ENCODE measurements around the gene TRAF3.
"Not testable (repeated sequence)": the region's sequence is repeated elsewhere in the genome, so short reads cannot be mapped to it uniquely, and the experiment has no call there.

TRAF3 gene

DNA sequence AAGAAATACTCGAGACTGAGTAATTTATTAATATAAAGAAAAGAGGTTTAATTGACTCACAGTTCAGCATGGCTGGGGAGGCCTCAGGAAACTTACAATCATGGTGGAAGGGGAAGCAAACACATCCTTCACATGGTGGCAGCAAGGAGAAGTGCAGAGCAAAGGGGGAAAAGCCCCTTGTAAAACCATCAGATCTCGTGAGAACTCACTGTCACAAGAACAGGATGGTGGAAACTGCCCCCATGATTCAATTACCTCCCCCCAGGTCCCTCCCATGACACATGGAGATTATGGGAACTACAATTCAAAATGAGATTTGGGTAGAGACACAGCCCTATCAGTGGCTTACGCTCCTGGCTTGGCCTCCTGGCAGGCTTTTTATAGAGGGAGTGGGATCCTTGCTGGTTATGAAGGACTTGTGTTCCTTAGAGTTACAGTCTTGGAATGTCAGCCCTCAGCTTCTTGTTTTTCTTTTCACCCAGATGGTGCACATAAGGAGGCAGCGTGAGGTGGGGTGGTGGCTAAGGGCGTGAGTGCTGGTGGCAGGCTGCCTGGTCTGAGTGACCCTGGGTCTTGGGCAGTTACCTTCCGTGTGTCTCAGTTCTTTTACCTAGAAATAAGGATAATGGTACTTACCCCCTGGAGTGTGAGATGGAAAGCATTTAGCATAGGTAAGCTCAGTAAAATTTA, 25.7 kb downstream of the TRAF3 start:
- DNase-seq (ENCODE audit: insufficient read length, low spot score) (no peak), FAIRE-seq (no peak)

DNA sequence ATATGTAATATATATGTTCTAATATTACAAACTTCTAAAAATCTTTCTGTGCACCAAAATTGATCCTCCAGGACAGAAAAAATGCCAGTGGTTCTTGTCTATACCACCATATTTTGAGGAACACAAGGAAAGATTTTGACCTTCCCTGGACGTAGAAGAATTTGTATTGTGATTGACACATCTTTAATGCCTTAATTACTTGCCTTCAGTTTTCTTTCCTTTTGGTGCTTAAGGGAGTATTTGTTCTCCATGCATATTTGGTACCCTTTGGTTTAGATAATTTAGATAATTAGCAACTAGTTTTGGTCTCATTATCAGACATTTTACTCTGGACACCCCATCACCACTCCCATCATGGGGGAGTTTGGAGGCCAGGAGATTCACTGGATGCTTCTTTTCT, 27.6 kb downstream of the TRAF3 start:
- FAIRE-seq (peak; percentile 18), DNase-seq (ENCODE audit: insufficient read length, low spot score) (no peak)

DNA sequence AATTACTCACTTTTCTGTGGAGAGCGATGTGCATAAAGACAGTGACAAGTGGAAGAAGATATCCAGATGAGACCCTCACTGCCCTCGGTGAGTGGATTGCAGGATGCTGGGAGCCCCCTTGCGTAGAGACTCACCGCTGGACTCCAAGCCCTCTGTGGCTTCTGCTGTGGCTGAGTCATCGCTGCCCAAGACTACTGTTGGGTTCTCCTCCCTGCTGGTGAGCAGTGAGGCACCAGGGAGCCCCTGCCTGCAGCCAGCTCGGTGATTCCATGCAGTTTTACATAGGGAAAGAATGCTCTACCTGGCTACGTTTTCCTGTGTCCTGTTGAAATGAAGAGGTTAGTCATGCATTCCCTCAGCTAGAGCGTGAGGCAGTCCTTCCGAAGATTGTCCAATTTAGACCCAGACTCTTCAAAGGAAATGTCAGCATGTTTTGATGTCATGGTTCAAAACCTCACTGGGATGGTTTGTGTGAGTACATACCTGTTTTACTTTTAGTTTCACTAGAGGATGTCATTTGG, 28.2 kb downstream of the TRAF3 start:
- DNase-seq (ENCODE audit: insufficient read length, low spot score) (no peak), FAIRE-seq (peak; percentile 88)

DNA sequence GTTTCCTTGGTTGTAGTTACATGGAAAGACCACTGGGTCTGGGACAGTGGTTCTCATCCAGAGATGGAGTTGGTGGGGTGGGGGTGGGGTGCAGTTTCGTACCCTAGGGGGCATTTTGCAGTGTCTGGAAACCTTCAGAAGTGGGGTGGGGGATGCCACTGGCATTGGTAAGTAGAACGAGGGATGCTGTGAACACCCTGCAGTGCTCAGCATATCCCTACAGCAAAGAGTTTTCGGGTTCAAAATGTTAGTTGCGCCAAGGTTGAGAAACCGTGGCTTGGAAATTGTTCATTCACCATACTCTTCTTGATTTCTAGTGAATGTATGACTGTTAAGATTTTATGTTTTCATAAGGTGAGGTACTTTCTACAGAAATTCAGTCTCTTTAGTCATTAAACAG, 28.7 kb downstream of the TRAF3 start:
- no peak for DNase-seq (ENCODE audit: insufficient read length, low spot score)
- no peak for FAIRE-seq

DNA sequence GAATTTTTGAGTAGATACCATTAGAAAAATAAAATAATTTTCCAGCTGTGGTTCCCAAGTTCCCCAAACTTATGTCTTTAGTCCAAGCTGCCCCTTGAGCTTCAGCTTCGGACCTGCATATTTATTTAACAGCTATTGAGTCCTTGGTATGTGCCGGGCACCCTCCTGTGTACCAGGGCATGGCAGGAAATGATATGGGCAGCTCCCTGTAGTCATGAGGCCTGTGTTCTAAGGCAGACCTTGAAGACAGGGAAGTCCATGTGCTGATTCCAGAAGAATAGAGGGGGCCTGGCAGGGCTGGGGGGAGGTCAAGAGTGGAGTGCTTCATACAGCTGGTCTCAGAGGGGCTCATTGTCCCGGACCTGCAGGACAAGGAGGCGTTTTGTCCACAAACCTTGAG, 29.2 kb downstream of the TRAF3 start:
- FAIRE-seq = peak; percentile 76
- DNase-seq (ENCODE audit: insufficient read length, low spot score) = no peak

DNA sequence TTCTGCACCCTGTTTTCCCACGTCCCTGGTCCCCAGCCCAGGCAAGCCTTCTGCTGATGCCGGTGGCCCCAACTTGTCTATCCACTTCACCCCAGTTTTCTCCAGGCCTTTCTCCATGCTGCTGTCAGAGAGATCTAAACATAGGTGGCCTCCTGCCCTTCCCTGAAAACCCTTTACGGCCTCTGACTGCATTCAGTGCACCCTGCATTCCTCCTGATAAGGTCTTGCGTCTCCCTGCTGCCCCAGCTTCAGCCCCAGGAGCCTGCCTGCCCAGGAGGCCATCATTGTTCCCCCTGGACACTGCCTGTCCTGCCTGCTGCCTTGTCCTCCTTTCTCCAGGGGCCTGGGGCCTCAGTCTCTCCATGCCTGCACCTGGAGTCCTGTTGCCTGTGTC, 29.8 kb downstream of the TRAF3 start:
- DNase-seq (ENCODE audit: insufficient read length, low spot score) (no peak), FAIRE-seq (peak; percentile 21)

DNA sequence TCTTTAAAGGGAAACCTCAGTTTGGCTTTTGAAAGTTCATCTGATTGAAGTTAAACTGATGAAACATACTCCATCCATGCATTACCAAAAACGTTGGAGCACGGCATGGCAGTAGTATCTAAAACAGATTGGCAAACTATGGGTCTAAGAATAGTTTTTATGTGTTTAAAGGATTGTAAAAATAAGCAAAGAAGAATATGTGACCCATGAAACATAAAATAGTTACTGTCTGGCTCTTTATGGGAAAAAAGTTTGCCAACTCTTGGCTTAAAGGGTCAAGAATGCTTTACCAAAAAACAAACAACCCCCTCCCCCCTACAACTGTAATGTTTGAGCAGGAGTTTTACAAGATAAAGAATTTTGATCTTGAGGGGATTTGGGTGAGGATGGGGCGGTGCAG, 32.6 kb downstream of the TRAF3 start:
- no peak for FAIRE-seq
- no peak for DNase-seq (ENCODE audit: insufficient read length, low spot score)

DNA sequence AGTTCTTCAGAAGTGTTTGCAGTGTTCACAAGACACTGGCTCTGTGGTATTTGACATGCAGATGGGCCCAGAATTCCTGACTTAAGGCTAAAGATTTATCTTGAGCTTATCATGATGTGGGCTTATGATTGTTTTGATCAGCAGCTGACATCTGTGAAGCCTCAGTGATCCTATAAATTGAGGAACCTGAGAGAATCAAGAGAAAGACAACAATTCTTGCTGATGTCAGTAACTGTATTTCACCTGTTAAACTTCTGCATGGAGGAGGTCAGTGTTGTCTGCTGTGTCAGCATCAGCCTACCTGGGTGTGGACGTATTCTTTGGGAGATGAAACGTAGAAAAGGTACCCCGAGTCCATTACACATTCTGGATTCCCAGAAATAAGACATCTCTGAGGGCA, 33.3 kb downstream of the TRAF3 start:
- no peak for FAIRE-seq
- no peak for DNase-seq (ENCODE audit: insufficient read length, low spot score)

DNA sequence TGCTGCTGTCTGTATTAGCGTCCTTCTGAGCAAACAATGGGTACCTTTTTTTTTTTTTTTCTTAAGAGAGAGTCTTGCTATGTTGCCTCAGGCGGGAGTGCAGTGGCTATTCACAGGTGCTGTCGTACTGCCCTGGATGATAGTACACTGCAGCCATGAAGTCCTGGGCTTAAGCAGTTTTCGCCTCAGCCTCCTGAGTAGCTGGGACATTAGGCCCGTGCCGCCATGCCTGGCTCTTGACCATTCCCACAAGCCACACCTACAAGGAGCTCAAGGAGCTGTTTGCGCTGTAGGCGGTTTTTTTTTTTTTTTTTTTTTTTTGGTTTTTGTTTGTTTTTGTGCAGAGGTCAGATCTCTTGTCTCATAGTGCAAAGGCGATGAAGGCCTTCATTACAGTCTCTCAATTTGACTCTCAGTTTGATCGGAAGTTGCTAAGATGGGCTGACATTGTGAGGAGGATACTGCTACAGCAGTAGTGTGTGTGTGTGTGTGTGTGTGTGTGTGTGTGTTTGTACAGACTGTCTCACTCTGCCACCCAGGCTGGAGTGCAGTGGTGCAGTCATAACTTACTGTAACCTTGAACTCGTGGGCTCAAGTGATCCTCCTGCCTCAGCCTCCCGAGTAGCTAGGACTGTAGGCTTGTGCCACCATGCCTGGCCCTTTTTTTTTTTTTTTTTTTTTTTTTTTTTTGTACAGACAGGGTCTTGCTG, 34.2 kb downstream of the TRAF3 start:
- FAIRE-seq (no peak), DNase-seq (ENCODE audit: insufficient read length, low spot score) (no peak)

DNA sequence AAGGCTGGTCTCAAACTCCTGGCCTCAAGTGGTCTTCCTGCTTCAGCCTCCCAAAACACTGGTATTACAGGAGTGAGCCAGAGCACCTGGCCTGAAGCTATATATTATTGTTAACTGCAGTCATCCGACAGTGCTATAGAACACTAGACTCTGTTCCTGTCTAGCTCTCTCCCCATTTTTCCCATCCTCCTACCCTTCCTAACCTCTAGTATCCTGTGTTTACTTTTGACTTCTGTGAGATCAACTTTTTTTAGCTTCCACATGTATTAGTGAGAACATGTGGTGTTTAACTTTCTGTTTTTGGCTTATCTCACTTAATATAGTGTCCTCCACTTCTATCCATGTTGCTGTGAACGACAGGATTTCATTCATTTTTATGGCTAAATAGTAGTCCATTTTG, 34.7 kb downstream of the TRAF3 start:
- DNase-seq (ENCODE audit: insufficient read length, low spot score) (no peak), FAIRE-seq (no peak)

DNA sequence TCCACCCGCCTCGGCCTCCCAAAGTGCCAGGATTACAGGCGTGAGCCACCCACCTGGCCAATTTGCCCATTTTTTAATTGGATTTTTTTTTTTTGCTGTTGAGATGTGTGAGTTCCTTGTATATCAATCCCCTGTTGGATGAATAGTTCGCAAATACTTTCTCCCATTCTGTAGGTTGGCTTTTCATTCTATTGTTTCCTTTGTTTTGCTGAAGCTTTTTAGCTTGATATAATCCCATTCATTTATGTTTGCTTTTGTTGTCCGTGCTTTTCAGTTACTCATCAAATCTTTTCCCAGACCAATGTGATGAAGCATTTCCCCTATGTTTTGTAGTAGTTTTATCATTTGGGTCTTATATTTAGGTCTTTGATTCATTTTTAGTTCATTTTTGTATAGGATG, 36.4 kb downstream of the TRAF3 start:
- DNase-seq (ENCODE audit: insufficient read length, low spot score) (no peak), FAIRE-seq (peak; percentile 39)

DNA sequence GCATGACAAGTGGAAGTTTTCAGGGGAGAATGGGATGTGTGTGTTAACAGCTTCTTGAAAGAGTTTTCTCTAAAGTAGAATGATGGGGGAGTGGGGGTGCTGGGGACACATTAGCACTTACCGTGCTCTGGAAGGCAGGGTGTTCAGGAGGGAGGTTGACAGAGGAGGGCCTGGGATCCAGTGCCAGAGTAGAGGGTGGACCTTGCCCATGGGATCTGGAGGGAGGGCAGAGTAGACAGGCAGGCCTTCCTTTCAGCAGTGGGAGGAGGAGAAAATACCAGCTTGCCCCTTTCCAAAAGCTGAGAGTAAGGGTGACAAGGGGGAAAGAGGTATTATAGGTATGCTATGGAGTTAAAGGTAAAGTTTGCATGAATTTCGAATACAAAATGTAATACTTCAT, 40.1 kb downstream of the TRAF3 start:
- FAIRE-seq (peak; percentile 33), DNase-seq (ENCODE audit: insufficient read length, low spot score) (no peak)

DNA sequence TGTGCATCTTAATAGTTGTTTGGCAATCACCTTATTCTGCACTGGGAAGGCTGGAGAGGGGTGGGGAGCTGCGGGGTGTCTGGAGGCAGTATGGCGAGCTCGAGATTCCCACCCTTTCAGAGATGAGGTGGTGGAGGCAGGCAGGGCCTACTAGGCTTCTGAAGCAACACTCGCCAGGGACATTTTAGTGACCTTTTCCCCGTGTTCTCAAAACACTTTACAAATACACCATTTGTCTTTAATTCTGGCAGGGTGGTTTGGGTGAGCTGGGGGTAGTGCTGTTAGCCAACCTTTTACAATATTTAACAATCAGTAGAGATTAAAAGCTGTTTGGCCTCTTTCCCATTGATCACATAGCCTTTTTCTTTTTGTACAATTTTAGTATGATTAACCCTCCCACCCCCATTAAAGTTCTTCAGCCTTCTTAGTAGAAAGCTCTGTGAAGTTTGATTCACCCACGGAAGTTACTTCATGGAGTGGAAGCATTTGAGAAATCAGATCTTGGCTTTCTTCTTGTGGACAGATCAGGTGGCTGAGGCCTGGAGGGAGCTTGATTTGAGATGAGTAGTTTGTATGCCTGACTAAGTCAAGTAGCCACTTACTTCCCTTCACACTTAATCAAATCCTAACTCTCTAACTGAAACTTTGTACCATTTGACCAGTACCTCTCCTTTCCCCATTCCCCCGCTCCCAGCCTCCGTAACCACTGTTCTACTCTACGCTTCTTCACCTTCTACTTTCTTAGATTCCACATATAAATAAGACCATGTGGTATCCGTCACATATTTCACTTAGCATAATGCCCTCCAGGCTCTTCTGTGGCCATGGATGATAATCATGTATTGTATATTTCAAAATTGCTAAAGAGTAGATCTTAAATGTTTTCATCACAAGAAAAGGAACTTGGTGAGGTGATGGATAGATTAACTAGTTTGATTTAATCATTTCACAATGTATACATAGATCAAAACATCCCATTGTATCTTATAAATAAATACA, 41.0 kb downstream of the TRAF3 start:
- DNase-seq (ENCODE audit: insufficient read length, low spot score) (no peak), FAIRE-seq (peak; percentile 82)

DNA sequence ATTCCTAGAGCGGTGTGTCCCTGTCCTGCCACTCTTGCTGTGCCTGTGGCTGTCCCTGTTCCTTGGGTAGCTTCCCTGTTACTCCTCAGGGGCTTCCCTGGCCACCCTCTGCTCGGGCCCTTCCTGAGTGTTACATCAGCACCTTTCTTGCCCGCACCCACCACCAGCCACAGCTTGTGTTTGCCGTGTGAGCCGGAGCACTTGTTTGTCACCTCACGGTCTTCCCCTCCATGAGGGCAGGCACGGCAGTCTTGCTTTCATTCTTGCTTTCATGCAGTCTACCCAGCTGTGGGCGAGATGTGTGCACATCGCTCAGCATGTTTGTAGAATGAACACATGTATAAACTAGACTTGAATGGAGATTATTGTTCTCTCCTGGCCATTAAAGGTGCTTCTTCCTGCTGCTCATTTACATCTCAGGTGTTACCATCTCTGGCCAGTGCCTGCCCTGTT, 42.0 kb downstream of the TRAF3 start:
- peak; percentile 98 for FAIRE-seq
- peak; percentile 46 for DNase-seq (ENCODE audit: insufficient read length, low spot score)

DNA sequence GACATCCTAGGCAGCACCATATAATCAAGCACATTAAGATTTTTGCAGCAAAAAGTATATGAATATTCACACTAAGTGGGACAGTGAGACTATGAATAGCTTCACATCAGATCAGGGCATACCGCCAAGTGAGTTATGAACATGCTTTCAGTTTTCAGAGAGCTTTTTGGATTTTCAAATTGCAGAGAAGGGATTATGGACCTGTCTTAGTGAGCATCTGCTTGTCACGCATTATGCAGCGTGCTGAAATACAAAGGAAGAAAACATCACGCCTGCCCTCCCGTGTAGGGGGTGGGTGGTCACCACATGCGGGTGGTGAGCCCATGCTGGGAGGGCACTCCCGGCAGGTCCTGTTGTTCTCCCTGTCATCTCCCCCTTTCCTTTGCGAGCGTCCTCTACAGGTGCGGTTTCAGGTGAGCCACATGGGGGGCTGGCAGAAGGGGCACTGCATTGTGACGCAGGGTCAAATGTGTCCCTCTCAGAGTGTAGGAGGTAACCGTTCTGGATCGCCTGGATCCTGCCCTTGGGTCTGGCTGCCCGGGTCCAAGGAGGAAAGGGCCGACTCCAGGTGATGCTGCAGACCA, 42.6 kb downstream of the TRAF3 start:
- FAIRE-seq (no peak), DNase-seq (ENCODE audit: insufficient read length, low spot score) (no peak)

DNA sequence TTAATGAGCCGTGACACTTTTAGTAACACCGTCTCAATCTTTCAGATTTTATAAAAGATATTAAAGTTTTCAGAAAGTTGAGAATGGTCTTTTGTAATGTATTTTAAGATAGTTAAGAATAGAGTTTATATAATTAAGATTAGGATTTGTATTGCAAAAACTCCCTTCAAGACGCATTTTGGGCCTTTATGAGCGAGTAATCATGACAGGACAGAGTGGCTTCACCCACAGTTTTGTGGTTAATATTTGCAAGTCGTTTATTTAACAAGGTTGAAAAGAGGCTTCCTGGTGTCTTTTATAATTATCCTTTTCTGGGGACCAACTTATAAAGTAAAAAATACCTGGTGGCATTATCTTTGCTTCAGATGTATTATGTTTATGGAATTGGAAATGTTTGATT, 44.0 kb downstream of the TRAF3 start:
- DNase-seq (ENCODE audit: insufficient read length, low spot score) (no peak), FAIRE-seq (no peak)

DNA sequence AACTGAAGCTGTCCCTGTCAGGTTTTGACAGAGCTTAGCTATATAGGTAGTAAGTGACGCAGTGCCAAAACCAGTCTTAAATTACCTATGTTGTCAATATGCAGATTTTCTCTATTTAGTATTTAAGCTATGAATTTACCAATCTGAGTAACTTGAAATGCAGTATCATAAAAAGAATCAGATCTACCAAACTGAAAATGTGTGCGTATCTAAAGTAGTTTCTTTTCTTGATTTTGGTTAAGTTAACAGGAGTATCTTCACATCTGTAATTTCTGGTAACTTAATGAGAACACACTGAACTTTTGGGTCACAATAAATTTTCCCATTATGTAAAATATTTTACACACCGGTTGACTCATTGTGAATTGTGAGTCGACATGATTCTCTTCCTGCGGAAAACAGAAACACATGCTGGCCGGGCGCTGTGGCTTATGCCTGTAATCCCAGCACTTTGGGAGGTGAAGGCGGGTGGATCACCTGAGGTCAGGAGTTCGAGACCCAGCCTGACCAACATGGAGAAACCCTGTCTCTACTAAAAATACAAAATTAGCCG, 45.1 kb downstream of the TRAF3 start:
- DNase-seq (ENCODE audit: insufficient read length, low spot score) (no peak), FAIRE-seq (peak; percentile 67)

DNA sequence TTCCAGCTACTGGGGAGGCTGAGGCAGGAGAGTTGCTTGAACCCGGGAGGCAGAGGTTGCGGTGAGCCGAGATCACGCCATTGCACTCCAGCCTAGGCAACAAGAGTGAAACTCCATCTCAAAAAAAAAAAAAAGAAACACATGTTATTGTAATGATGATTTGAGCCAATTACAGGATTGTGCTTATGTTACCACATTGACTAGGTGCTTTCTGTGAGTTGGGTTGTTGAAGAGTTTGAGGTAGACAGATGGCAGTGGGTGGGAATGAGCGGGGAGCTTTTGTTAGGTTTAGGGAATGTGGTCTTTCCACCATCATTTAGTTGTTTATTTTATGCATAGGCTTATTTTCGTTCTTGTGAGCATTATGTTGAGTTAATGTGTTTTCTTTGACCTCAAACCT, 45.6 kb downstream of the TRAF3 start:
- not testable (repeated sequence) for DNase-seq (ENCODE audit: insufficient read length, low spot score)
- FAIRE-seq = peak; percentile 57

DNA sequence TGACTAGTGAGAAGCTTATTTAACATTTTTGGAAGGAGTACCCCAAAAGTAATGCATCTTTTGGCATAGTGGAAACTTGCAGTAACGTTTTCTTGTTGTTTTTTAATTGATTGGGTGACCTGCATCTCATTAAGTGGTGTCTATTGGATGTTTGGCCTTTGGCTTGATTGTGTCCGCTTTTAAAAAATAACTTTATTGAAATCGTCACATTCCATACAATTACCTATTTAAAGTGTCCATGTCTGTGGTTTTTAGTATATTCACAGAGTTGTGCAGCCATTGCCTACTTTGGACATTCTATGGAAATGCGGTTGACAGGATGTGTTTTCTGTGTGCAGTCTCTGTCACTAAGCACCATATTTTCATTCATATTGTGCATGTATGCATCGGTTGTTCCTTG, 46.3 kb downstream of the TRAF3 start:
- DNase-seq (ENCODE audit: insufficient read length, low spot score) = no peak
- no peak for FAIRE-seq

DNA sequence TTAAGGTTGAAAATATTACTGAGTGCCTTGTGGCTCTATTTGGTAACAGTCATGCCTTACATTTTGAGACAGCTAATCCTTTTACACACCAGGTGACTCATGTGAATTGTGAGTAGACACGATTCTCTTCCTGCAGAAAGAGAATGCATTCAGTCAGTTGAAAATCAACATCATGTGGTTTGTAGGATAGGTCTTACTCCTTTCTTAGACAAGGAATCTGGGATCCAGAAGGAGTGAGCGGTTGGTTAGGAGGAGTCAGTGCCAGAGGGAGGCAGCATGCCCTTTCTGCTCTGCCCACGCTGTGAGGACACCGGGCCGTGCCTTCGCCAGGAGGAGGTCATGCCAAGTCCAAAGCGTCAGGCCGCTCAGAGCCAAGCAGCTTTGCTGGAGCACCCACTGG, 47.6 kb downstream of the TRAF3 start:
- FAIRE-seq (no peak), DNase-seq (ENCODE audit: insufficient read length, low spot score) (no peak)
